ENCODE results near the gene GUCY1A2.

GRCh38 chr11:106998916-106999188 is 19.4 kb downstream of the GUCY1A2 start:
- TF ChIP-seq POLR2A (IDR thresholded peaks at IDR 0.05) (no peak), CTCF (IDR thresholded peaks at IDR 0.05 in 4 of 5, conservative IDR thresholded peaks at IDR 0.05 in 1 of 5) (no peak)
